HL-60 (cell line): ENCODE results near the gene MAD2L2.

Experiments used
- DNase-seq, 2 experiments: peaks; one replicate each; pipeline ENCODE4 v3.0.0-alpha.2; 2010 to 2020; ENCODE audit warnings: low read depth in 1 of 2, low spot score in 1 of 2
- H3K27ac ChIP-seq: fragments of 250-450 bp; sonication (Bioruptor Pico); replicated peaks from 2 replicates; pipeline ENCODE4 v1.5.1; 2020; ENCODE audit warnings: mild to moderate bottlenecking, moderate library complexity
- H3K27me3 ChIP-seq: fragments of 250-450 bp; sonication (Bioruptor Pico); 2 replicates; pipeline ENCODE4 v1.5.1; 2021; ENCODE audit warnings: mild to moderate bottlenecking, moderate library complexity; ENCODE audit not compliant: insufficient read depth, poor library complexity, severe bottlenecking
- H3K4me3 ChIP-seq: replicated peaks from 2 replicates; pipeline ENCODE4 v1.5.1; 2011; ENCODE audit warnings: mild to moderate bottlenecking, control low read depth, low read length; ENCODE audit not compliant: insufficient read depth
- GABPA ChIP-seq: IDR thresholded peaks from 2 replicates; pipeline ENCODE4 v1.6.1; 2012; ENCODE audit warnings: low read depth
- POLR2AphosphoS5 ChIP-seq: IDR thresholded peaks from 2 replicates; pipeline ENCODE4 v1.6.1; 2012; ENCODE audit warnings: low read depth
- REST ChIP-seq: IDR thresholded peaks from 2 replicates; pipeline ENCODE4 v1.6.1; 2012; ENCODE audit warnings: low read depth; ENCODE audit not compliant: insufficient replicate concordance
- SPI1 ChIP-seq: IDR thresholded peaks from 2 replicates; pipeline ENCODE4 v1.6.1; 2012; ENCODE audit warnings: low read depth, mild to moderate bottlenecking, borderline replicate concordance
- TF ChIP-seq, protein P1 (sequence below): IDR thresholded peaks from one replicate; pipeline ENCODE4 v1.5.1; 2011; ENCODE audit warnings: low read length, control low read depth, inconsistent platforms; ENCODE audit not compliant: insufficient read depth

The MAD2L2 gene

GRCh38 chr1:11651017-11651416 lies 29.9 kb downstream of the MAD2L2 start:
- no peak for TF ChIP-seq GABPA
- Histone ChIP-seq H3K27me3 (no peaks in the 10 kb centered on the region), H3K27ac (no peak overlapping the region), H3K4me3 (no peak overlapping the region)
- no peak for DNase-seq

- Histone ChIP-seq H3K27ac (no peak overlapping the region), H3K4me3 (peak overlapping the region; percentile 25), H3K27me3 (no peaks in the 10 kb centered on the region)
- TF ChIP-seq SPI1 (no peak), REST (peak; percentile 25), GABPA (no peak), POLR2AphosphoS5 (peak; percentile 45)
- TF ChIP-seq, protein P1, sequence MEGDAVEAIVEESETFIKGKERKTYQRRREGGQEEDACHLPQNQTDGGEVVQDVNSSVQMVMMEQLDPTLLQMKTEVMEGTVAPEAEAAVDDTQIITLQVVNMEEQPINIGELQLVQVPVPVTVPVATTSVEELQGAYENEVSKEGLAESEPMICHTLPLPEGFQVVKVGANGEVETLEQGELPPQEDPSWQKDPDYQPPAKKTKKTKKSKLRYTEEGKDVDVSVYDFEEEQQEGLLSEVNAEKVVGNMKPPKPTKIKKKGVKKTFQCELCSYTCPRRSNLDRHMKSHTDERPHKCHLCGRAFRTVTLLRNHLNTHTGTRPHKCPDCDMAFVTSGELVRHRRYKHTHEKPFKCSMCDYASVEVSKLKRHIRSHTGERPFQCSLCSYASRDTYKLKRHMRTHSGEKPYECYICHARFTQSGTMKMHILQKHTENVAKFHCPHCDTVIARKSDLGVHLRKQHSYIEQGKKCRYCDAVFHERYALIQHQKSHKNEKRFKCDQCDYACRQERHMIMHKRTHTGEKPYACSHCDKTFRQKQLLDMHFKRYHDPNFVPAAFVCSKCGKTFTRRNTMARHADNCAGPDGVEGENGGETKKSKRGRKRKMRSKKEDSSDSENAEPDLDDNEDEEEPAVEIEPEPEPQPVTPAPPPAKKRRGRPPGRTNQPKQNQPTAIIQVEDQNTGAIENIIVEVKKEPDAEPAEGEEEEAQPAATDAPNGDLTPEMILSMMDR: peak; percentile 64
- DNase-seq: peak; percentile 90
Measured at GRCh38 chr1:11650331-11650991, 30.5 kb downstream of the MAD2L2 start.

DNA sequence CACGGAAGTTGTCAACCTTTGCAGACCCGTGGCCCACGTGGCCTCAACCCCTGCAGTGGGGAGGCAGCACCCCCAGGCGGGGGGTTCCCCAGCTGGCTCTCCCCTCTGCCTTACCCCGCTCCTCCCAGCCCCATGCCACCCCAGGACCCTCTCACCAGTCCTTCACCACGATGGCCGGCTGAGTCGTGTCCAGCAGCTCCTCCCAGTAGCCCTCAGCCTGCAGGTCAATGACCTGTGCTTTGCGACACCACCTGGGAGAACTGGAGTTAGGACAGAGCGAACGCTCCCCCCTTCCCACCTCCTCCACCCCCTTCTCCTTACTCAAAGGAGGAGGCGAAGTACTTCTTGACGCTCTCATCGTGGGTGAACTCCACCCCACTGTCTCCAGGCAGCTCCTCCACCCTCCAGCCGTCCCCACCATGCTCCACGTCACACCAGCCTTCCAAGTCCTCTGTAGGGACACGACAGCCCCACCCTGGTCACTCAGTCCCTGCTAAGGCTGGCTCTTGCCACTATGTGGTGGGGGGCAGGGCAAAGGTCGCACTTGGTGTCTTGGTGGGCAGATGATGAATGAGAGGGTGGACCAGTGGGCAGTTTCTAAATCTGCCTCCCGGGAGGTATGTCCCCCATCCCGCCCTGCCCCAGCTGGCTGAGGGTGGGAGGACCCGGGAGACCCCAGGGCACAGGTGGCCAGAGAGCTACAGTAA lies 31.2 kb downstream of the MAD2L2 start:
- peak overlapping the region; percentile 13; the same call in 1 of the 2 replicates for H3K4me3 ChIP-seq
- TF ChIP-seq, protein P1: no peak
- no peak for TF ChIP-seq POLR2AphosphoS5
- no peak for TF ChIP-seq SPI1
- TF ChIP-seq GABPA: no peak
- no peak for TF ChIP-seq REST
- H3K27ac ChIP-seq: no peak overlapping the region
- no peaks in the 10 kb centered on the region for H3K27me3 ChIP-seq
- no peak for DNase-seq

DNA sequence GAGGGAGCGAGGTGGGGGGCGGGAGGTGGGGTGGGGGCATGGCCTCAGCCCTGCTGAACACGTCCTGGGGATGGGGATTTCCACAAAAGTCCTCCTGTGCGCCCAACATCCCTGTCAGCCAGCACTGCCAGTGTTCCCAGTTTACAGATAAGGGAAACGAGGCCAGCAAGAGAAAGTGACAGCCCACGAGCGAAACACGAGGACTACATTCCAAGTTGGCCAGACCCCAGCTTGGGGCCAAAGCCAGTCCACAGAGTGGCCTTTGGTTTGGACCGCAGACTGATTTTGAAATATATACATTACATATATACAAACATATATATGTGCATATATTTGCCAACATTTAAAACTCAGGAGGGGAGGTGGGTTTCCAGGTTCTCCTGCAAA lies 31.7 kb downstream of the MAD2L2 start:
- DNase-seq: no peak
- H3K27me3 ChIP-seq: no peaks in the 10 kb centered on the region
- no peak for TF ChIP-seq SPI1
- no peak for TF ChIP-seq REST
- no peak for TF ChIP-seq POLR2AphosphoS5
- TF ChIP-seq GABPA: no peak
- TF ChIP-seq, protein P1: no peak
- no peak overlapping the region for H3K27ac ChIP-seq
- H3K4me3 ChIP-seq: no peak overlapping the region
